Measurements from ENCODE around the gene SBNO1.

GRCh38 chr12:123242116-123242904 lies 122.3 kb downstream of the SBNO1 start:
- TF ChIP-seq CTCF (IDR thresholded peaks at IDR 0.05; ENCODE audit: insufficient read depth, low read length) (no peak), POLR2AphosphoS5 (IDR thresholded peaks at IDR 0.05; ENCODE audit: low read depth) (no peak), REST (IDR thresholded peaks at IDR 0.05; ENCODE audit: insufficient replicate concordance, low read depth) (no peak), GABPA (IDR thresholded peaks at IDR 0.05; ENCODE audit: low read depth) (no peak)

Measured in HL-60 (cell line).